NCI-H1930 (cell line): ENCODE measurements around the gene C19orf44.
"Not testable (repeated sequence)": the region's sequence is repeated elsewhere in the genome, so short reads cannot be mapped to it uniquely, and the experiment has no call there.

ENCODE experiments used
- DNase-seq, 2 experiments: peaks; one replicate each; lab custom pipeline; 2025; lab: John Stamatoyannopoulos, UW

The C19orf44 gene

GRCh38 chr19:16467581-16467980 is 28.6 kb upstream of the C19orf44 start:
- no peak for DNase-seq

DNA sequence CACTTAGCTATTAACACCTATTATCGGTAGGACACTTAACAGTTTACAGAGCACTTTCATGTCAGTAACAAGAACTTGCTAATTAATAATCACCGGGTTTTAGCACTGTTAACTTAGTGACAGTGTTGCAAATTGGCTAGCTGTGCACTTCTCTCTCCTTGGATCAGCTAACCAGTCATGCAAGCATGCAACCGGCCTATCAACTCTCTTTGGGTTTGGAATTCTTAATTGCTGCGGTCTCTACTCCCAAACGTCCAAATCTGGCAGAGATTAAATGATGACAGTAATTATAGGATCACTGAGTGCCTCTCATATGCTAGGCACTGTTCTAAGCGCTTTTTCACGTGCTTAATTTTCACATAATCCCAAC is 25.7 kb upstream of the C19orf44 start:
- no peak for DNase-seq

GRCh38 chr19:16470911-16471811 is 25.0 kb upstream of the C19orf44 start:
- DNase-seq: no peak

- not testable (repeated sequence) for DNase-seq
Observed at GRCh38 chr19:16472559-16472899, 23.7 kb upstream of the C19orf44 start.

DNA sequence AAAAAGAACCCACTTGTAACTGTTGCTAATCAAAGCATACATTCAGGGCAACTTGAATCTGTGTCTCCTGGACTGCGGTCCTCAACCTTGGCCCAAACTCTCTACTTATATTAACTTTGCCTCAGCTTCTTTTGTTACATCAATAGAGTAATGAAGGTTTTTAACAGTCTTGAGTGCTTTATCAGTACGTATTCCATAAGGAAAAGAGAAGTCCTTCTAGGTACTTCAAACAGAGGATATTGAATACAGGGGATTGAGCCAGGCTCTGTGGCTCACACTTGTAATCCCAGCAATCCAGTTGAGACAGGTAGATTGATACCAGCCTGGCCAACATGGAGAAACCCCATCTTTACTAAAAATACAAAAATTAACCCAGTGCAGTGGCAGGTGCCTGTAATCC is 23.2 kb upstream of the C19orf44 start:
- DNase-seq: no peak

DNA sequence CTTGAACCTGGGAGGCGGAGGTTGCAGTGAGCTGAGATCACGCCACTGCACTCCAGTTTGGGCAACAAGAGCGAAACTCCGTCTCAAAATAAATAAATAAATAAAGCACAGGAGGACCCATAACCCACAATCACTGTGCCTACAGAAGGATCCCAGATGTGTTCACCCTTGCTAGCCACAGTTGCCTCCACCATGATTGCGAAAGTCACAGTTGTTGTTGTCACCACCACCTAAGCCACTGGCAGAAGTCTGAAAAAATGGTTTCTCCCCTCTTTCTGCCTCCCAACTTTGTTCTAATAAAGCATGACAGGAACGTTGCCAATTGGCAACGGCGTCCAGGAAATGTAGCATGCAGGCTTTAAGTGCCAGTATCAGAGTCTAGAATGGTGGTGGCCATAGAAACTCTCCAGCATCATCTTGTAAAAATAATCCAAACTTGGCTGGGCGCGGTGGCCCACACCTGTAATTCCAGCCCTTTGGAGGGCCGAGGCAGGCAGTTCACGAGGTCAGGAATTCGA is 22.3 kb upstream of the C19orf44 start:
- DNase-seq: no peak

- DNase-seq: no peak
Observed at GRCh38 chr19:16476401-16476800, 19.8 kb upstream of the C19orf44 start.

DNA sequence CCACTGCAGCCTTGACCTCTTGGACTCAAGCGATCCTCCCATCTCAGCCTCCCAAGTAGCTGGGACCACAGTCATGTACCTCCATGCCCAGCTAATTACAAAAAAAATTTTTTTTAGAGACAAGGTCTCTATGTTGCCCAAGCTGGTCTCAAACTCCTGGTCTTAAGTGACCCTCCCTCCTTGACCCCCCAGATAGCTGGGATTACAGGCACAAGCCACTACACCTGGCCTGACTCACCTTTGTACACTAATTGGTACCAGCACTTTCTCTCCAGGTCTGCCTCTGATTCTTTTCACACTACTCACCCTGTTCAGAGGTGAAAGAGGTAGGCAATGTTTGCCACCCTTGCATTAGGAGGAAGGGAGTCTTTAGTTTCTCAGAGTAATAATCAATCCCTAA is 18.9 kb upstream of the C19orf44 start:
- no peak for DNase-seq

GRCh38 chr19:16482745-16483144 is 13.4 kb upstream of the C19orf44 start:
- DNase-seq: no peak

DNA sequence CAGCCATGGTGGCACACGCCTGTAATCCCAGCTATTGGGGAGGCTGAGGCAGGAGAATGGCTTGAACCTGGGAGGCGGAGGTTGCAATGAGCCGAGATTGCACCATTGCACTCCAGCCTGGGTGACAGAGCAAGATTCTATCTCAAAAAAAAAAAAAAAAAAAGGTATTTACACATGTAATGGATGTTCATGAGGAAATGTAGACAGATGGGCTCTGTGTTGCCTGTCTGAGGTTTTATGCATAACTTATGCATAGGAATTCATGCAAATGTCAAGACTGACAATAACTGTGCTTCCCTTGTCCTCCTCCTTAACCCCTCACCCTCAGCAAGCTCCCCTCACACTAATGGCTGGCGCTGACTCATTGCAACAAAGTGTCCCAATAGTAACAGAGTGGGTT is 9.7 kb upstream of the C19orf44 start:
- DNase-seq: not testable (repeated sequence)

DNA sequence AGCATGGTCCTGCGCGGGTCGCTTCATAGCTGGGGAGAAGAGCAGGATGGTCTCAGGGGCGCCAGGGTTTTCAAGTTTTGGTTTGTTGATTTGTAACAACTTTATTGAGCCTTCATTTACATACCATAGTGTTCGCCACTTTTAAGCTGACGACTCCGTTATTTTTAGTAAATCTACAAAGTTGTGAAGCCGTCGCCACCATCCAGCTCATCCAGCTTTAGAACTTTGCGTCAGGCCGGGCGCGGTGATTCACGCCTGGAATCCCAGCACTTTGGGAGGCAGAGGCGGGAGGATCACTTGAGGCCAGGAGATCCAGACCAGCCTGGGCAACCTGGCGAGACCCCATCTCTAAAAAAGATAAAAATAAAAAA is 404 bp downstream of the C19orf44 start:
- no peak for DNase-seq

DNA sequence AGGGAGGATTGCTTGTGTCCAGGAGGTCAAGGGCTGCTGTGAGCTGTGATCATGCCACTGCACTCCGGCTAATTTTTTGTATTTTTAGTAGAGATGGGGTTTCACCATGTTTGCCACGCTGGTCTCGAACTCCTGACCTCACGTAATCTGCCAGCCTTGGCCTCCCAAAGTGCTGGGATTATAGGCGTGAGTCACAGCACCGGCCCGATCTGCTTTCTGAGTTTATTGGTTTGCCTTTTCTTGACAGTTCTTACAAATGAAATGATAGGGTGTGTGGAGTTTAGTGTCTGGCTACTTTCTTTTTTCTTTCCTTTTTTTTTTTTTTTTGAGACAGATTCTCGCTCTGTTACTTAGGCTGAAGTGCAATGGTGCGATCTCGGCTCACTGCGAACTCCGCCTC is 848 bp downstream of the C19orf44 start:
- DNase-seq: no peak

GRCh38 chr19:16497837-16498236 is 1.6 kb downstream of the C19orf44 start:
- DNase-seq: no peak

DNA sequence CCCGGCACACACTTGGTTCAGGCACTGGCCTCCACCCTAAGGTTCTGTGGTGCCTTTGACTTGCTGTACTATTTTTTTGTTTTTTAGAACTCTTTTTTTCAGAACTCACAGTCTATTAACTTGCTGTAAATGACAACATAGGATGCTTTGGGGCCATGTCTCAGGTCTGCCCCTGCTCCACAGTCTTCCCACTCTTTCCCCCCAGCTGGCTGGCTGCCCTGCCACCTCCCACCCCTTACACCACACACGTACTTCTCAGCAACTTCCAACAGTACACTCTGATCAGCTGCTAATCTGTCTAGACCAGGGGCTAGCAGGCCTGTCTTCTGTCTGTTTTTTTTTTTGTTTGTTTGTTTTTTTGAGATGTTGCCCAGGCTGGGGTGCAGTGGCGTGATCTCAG is 8.1 kb downstream of the C19orf44 start:
- DNase-seq: no peak

- not testable (repeated sequence) for DNase-seq
Observed at GRCh38 chr19:16506161-16506560, 10.0 kb downstream of the C19orf44 start.

- no peak for DNase-seq
Observed at GRCh38 chr19:16506961-16507360, 10.8 kb downstream of the C19orf44 start.

DNA sequence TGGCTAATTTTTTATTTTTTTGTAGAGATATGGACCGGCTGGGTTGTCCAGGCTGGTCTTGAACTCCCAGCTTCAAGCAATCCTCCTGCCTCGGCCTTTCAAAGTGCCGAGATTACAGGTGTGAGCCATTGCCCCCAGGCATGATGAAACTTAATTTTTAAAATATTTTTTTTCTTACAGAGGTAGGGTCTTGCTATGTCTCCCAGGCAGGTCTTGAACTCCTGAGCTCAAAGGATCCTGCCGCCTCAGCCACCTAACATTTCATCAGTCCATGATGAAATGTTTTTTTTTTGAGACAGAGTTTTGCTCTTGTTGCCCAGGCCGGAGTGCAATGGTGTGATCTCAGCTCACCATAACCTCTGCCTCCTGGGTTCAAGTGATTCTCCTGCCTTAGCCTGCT is 12.4 kb downstream of the C19orf44 start:
- no peak for DNase-seq

DNA sequence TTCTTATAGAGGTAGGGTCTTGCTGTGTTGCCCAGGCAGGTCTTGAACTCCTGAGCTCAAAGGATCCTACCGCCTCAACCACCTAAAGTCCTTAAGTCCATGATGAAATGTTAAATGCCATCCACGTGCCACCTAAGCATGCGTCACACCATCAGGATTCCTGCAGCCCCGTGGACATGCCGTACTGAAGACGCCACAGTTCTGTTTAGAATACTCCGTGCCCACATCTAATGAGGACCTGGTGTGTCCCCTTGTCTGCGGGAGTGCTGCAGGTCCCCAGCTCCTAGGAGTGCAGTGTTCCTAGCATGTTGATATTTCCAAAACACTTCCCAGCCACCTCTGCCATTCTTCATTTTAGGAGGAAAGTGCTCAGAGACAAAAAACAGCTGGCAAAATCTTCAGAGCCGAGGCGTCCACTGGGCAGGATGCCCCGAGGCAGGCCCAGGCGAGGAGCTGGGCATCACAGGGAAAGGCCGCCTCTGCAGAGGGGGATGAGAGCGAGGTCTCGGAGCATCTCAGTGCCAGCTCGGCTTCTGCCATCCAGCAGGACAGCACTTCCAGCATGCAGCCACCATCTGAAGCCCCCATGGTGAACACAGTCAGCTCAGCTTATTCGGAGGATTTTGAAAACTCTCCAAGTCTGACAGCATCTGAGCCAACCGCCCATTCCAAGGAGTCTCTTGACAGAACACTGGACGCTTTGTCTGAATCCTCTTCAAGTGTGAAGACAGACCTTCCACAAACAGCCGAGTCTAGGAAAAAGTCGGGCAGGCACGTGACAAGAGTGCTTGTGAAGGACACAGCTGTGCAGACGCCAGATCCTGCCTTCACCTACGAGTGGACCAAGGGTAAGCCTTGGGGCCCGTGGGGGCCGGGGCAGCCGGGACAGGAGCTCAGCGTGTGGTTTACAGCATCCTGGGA is 13.2 kb downstream of the C19orf44 start:
- DNase-seq: no peak

DNA sequence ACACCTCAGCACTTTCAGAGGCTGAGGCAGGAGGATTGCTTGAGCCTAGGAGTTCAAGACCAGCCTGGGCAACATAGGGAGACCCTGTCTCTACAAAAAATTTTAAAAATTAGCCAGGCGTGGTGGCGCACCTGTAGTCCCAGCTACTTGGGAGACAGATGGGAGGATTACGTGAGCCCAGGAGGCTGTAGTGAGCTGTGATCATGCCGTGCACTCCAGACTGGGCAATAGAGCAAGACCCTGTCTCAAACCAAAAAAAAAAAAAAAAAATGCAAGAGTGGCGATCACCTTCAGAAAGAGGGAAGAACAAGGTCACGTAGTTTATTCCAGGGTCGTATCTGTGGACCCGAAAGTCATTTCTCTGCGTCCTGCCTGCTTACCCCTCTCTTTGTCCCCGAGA is 16.4 kb downstream of the C19orf44 start:
- DNase-seq: not testable (repeated sequence)

- DNase-seq: no peak
Observed at GRCh38 chr19:16514383-16515019, 18.3 kb downstream of the C19orf44 start.

GRCh38 chr19:16516381-16516780 is 20.2 kb downstream of the C19orf44 start:
- DNase-seq: no peak

- DNase-seq: no peak
Observed at GRCh38 chr19:16516923-16517610, 20.9 kb downstream of the C19orf44 start.
